Stimulated activated naive CD8-positive, alpha-beta T cell treated with anti-CD3 and anti-CD28 coated beads, Interleukin-15, Interleukin-2, amounts not matched to agents 100 ng/mL and 50 ng/mL, for 24 hours (primary cell): ENCODE results near the gene ATP13A3.
"Not testable (repeated sequence)": the region's sequence is repeated elsewhere in the genome, so short reads cannot be mapped to it uniquely, and the experiment has no call there.

ENCODE experiments used
- H3K27ac Mint-ChIP-seq: one replicate; pipeline ENCODE4 v1.8.0; 2021; ENCODE audit warnings: mild to moderate bottlenecking, mixed read lengths
- H3K27me3 Mint-ChIP-seq: one replicate; pipeline ENCODE4 v1.8.0; 2021; ENCODE audit warnings: mixed read lengths
- H3K36me3 Mint-ChIP-seq: one replicate; pipeline ENCODE4 v1.8.0; 2021; ENCODE audit warnings: low read depth, mixed read lengths
- H3K4me1 Mint-ChIP-seq: one replicate; pipeline ENCODE4 v1.8.0; 2021; ENCODE audit warnings: low read depth, mixed read lengths
- H3K4me3 Mint-ChIP-seq: one replicate; pipeline ENCODE4 v1.8.0; 2021; ENCODE audit warnings: mild to moderate bottlenecking, mixed read lengths
- H3K9me3 Mint-ChIP-seq: one replicate; pipeline ENCODE4 v1.8.0; 2021; ENCODE audit warnings: mixed read lengths

The ATP13A3 gene

DNA sequence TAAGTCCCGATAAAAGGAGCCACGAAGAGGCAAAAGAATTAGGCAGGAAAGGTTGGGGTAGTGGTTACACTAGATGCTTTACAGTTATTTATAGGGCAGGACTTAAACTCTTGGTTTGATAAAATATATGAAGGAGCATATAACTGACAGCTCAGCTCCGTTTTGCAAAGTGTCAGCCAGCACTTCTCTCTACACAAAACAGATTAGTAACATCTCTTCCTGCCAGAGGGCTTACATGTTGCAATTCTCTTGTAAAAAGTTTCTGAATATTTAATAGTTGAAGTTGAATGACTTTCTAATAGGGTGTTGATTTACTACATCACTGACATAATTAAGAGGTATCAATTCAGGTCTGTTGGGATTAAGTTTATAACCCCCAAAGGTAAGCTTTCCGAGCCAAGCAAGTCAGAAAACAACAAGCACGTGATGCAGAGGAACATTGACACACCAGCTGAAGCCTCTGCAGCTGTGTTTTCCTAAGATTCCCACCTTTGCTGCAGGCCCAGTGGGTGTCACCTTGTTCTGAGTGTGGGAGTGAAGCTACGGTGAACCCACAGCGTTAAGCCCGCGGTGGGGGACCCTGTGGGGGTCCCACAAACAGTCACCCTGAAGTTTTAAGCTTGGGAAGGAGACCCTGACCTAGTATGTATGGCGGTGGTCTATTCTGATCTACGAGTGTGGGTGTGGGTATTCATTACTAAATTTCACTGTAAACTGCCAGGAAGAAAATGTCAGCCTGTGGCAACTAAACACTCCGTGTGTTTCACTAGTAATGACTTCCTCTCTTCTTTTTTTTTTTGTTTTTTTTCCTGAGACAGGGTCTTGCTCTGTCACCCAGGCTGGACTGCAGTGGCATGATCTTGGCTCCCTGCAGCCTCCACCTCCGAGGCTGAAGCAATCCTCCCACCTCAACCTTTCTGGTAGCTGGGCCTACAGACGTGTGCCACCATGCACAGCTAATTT is 22.0 kb upstream of the ATP13A3 start:
- H3K4me3 Mint-ChIP-seq = no peak overlapping the region
- H3K27ac Mint-ChIP-seq = no peak overlapping the region
- no peaks in the 10 kb centered on the region for H3K27me3 Mint-ChIP-seq
- H3K4me1 Mint-ChIP-seq = no peaks in the 10 kb centered on the region
- no peaks in the 10 kb centered on the region for H3K9me3 Mint-ChIP-seq
- H3K36me3 Mint-ChIP-seq = no peaks in the 10 kb centered on the region

DNA sequence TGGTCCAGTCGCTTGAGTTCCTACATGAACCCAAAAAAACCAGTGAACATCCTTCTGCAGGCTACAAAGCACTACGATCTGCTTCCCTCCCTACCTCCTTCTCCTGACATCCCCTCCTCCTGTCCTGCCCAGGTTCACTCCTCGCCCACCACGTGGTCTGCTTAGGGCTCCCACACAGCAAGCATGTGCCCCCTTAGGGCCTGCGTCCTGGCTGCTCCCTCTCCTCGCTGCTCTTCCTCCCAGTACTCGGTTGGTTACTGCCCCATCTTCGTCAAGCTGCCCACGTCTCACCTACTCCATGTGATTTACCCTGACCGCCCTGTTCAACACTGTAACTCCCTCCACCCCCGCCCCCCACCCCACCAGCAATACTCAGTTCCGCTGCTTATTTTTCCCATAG is 20.8 kb upstream of the ATP13A3 start:
- Mint-ChIP-seq H3K4me3 (no peak overlapping the region), H3K9me3 (no peaks in the 10 kb centered on the region), H3K27me3 (no peaks in the 10 kb centered on the region), H3K27ac (no peak overlapping the region), H3K36me3 (no peaks in the 10 kb centered on the region), H3K4me1 (no peaks in the 10 kb centered on the region)

DNA sequence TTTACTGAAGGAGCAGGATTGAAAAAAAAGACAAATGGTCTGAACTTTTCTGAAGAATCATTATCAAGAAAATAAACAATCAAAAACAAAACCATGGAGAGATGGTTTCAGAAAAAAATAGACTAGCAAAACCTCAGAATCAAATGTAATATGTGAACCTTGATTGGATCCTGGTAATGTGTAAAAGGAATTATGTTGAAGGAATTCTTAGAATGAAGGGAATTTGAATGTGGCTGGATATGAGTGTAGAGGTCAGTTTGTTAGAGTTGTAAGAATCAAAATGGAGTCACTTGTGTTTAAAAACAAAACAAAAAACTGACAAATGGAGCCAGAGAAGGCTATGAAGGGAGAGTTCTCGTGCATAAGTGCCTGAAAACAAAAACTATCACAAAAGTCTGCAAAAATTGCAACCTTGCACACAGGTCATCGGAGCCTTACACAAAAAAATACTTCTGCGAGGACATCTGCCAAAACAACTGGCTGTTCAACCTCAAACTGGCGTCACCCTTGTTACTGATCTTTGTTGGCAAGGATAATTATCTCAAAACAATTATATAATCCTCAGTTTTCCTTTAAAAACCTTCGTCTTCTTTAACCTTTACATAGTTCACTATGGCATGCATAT is 19.1 kb upstream of the ATP13A3 start:
- Mint-ChIP-seq H3K9me3 (no peaks in the 10 kb centered on the region), H3K4me1 (no peaks in the 10 kb centered on the region), H3K27me3 (no peaks in the 10 kb centered on the region), H3K27ac (no peak overlapping the region), H3K36me3 (no peaks in the 10 kb centered on the region), H3K4me3 (no peak overlapping the region)

DNA sequence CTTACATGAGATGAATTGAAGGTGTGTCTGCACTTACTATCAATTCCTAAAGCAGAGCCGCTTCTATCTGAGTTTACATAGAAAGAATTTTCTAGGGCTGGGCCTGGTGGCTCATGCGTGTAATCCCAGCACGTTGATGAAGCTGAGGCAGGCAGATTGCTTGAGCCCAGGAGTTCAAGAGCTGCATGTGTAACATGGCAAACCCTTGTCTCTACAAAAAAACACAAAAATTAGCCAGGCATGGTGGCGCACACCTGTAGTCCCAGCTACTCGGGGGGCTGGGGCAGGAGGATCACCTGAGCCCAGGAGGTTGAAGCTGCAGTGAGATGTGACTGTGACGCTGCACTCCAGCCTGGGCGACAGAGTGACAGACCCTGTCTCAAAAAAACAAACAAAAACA is 18.1 kb upstream of the ATP13A3 start:
- no peaks in the 10 kb centered on the region for H3K9me3 Mint-ChIP-seq

DNA sequence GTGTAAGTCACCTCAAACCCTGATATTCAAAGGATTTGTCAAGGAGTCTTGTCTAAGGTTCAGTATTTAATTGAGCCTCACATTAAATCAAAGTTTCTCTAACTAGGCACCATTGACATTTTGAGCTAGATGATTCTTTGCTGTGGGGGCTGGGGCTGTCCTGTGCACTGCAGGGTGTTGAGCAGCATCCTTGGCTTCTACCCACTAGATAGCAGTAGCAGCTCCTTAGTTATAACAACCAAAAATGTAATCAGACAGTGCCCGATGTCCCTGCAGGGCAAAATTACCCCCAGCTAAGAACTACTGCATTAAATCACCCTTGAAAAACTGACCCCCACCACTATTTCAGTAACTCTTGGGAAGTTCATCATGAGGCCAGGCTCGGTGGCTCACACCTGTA is 17.3 kb upstream of the ATP13A3 start:
- no peaks in the 10 kb centered on the region for H3K4me1 Mint-ChIP-seq
- H3K36me3 Mint-ChIP-seq = no peaks in the 10 kb centered on the region
- no peak overlapping the region for H3K27ac Mint-ChIP-seq
- H3K9me3 Mint-ChIP-seq = no peaks in the 10 kb centered on the region
- no peaks in the 10 kb centered on the region for H3K27me3 Mint-ChIP-seq
- no peak overlapping the region for H3K4me3 Mint-ChIP-seq

More for the DNA sequence above, 18.1 kb upstream of the ATP13A3 start:
- Mint-ChIP-seq H3K4me3 (no peak overlapping the region), H3K4me1 (no peaks in the 10 kb centered on the region), H3K27me3 (no peaks in the 10 kb centered on the region), H3K36me3 (no peaks in the 10 kb centered on the region), H3K27ac (no peak overlapping the region)

DNA sequence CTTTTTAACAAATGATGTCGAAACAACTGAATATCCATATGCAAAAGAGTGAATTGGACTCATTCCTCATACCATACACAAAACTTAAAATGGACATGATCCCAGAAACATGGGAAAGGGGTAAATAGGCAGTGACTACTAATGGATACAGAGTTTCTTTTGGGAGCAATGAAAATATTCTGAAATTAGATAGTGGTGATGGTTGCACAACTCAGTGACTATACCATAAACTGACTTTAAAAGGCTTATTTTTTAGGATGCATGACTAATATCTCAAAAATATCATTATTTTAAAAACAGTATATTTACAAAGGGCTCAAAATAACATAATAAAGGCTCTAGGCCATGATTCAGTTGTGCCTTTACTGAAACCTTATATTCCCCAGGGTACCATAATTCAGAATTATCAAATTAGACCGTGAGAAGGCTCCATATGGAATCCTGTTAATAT is 16.3 kb upstream of the ATP13A3 start:
- H3K36me3 Mint-ChIP-seq = no peaks in the 10 kb centered on the region
- H3K9me3 Mint-ChIP-seq = no peaks in the 10 kb centered on the region
- no peaks in the 10 kb centered on the region for H3K4me1 Mint-ChIP-seq
- H3K27ac Mint-ChIP-seq = no peak overlapping the region
- H3K27me3 Mint-ChIP-seq = no peaks in the 10 kb centered on the region
- no peak overlapping the region for H3K4me3 Mint-ChIP-seq

DNA sequence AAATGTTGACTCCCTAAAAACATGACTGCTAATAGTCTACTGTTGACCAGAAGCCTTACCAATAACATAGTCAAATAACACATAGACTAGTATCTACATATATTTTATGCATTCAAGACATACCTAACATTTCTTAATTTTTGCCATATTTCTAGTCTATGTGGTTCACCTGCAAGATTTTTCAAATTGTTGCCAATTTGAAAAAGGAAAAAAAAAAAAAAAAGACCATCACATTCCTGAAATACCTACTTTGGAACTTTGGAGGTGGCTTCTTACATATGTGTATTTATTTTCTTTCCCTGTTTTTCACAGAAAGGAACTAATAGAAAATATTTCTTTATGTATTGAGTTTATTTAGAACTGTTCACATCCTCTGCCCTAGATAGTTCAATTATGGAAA is 13.4 kb upstream of the ATP13A3 start:
- H3K27ac Mint-ChIP-seq = no peak overlapping the region
- H3K9me3 Mint-ChIP-seq = no peaks in the 10 kb centered on the region
- H3K4me1 Mint-ChIP-seq = peaks cover 14% of the 10 kb centered on the region
- H3K4me3 Mint-ChIP-seq = no peak overlapping the region
- no peaks in the 10 kb centered on the region for H3K27me3 Mint-ChIP-seq
- no peaks in the 10 kb centered on the region for H3K36me3 Mint-ChIP-seq

DNA sequence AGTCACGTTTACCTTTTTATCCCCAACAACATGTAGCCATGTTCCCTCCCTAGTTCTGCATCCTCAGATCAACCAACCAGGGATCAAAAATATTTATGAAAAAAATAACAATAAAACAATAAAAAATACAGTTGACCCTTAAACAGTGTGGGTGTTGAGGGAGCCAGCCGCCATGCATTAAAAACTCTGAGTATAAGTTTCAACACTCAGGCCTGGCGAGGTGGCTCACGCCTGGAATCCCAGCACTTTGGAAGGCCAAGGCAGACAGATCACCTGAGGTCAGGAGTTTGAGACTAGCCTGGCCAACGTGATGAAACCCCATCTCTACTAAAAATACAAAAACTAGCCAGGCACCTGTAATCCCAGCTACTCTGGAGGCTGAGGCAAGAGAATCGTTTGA is 12.7 kb upstream of the ATP13A3 start:
- not testable (repeated sequence) for H3K27me3 Mint-ChIP-seq, H3K9me3 Mint-ChIP-seq, H3K4me3 Mint-ChIP-seq, H3K36me3 Mint-ChIP-seq, H3K27ac Mint-ChIP-seq
- peaks cover 14% of the 10 kb centered on the region for H3K4me1 Mint-ChIP-seq

DNA sequence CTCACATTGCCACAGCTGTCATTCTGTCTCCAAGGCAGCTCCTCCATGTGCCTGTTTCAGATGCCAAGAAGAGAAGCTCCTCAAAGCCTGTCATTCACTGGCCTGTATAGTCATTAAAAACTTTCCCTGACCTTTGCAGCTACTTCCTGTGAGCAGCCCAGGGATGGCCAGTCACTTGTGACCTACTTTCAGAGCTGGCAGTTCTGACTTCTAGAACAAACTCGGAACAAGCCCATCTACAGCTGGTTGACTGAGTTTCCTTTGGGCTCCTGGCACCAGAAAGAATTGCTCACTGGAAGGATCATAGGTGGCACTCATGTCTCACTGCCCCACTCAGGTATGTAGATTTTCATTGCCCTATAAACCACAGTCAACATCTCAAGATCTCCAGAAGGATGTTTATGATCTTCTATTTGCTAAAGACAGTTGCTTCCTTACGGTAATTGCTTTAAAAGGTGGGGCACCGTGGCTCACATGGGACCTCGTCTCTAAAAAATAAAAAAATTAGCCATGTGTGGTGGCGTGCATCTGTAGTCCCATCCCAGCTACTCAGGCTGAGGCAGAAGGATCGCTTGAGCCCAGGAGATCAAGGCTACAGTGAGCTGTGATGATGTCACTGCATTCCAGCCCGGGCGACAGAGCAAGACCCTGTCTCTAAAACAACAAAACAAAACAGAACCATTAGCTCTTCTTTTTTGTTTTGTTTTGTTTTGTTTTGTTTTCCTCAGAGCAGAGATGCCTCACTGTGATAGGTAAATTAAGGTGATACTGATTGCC is 11.2 kb upstream of the ATP13A3 start:
- no peak overlapping the region for H3K4me3 Mint-ChIP-seq
- H3K27me3 Mint-ChIP-seq = no peaks in the 10 kb centered on the region
- peaks cover 22% of the 10 kb centered on the region for H3K4me1 Mint-ChIP-seq
- H3K27ac Mint-ChIP-seq = no peak overlapping the region
- no peaks in the 10 kb centered on the region for H3K9me3 Mint-ChIP-seq
- no peaks in the 10 kb centered on the region for H3K36me3 Mint-ChIP-seq

DNA sequence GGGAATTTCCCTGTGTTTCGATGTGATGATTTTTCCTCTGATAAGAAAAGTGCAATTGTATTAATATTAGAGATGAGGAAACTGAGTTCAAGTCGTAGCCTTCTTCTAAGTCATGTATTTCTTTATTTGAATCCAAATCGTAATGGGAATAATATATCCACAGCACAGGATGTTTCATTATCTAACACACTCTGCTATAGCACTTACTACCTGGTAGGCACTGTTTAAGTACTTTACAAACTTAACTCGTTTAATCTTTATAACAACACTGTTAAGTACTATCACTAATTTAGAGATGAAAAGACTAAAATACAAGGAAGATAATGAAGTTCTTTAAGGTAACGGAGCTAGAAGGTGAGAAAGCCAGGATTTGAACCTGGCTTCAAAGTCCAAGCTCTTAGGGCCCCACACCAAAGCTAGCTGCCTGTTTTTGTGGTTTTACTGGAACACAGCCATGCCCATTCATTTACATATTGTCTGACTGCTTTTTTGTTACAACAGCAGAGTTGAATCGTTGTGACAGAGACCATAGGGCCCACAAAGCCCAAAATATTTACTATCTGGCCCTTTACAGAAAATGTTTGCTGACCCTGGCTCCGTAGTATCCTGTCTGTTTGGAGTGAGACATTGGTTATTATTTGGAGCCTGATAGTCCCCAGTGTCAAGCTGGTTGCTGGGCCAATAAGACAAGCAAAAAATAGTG is 9.6 kb upstream of the ATP13A3 start:
- Mint-ChIP-seq H3K4me1 (peaks cover 27% of the 10 kb centered on the region), H3K27ac (no peak overlapping the region)

DNA sequence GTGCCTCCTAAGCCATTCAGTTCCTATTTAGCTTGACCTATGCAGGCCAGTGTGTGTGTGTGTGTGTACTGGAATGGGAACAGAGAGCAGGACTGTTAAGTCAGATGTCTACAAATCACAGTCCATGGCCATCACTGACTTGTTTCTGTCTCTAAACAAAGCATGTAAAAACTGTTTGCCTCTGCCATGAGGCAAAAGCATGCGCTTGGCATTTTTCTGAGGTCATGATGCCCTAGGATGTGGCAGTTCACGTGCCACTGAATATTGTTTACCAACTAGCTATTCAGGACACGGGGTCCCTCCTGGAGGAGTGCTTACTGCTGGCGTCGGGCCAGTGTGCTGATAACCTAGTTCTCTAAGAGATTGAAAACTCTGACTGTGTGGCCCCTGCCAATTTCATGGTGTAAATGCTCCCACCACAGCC is 8.2 kb upstream of the ATP13A3 start:
- H3K9me3 Mint-ChIP-seq = no peaks in the 10 kb centered on the region
- H3K27ac Mint-ChIP-seq = no peak overlapping the region
- no peaks in the 10 kb centered on the region for H3K36me3 Mint-ChIP-seq
- no peak overlapping the region for H3K4me3 Mint-ChIP-seq
- H3K27me3 Mint-ChIP-seq = no peaks in the 10 kb centered on the region
- H3K4me1 Mint-ChIP-seq = peaks cover 36% of the 10 kb centered on the region

More for the DNA sequence above, 9.6 kb upstream of the ATP13A3 start:
- H3K27me3 Mint-ChIP-seq = no peaks in the 10 kb centered on the region
- no peak overlapping the region for H3K4me3 Mint-ChIP-seq
- no peaks in the 10 kb centered on the region for H3K36me3 Mint-ChIP-seq
- no peaks in the 10 kb centered on the region for H3K9me3 Mint-ChIP-seq

DNA sequence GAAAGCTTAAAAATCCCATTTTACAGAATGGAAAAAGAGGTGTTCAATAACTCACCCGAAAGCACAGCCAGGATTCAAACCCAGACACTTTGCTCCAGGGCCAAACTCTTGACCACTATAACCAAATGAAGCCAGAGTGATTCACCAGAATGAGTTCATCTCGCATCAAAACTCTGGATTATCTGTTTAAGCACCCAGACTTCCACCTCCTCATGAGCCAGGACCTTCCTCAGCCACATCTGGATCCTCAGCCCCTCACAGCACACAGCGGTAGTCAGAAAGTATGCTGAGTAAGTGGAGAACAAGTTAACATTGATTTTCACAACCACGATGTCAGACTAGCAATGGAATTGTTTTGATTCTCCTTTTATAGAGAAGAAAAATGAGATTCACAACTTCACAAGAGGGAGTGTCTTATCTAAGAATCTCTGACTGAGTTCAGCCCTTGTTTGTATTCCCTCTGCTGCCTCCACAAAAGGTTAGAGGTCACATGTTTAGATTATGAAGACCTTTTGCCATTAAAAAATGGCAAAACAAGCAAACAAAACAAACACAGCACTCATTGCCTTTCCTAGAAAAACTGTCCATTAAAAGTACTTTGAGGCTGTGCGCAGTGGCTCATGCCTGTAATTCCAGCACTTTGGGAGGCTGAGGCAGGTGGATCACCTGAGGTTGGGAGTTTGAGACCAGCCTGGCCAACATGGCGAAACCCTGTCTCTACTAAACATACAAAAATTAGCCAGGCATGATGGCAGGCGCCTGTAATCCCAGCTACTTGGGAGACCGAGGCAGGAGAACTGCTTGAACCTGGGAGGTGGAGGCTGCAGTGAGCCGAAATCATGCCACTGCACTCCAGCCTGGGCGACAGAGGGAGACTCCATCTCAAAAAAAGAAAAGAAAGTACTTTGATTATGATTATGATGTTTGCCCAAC is 7.5 kb upstream of the ATP13A3 start:
- H3K9me3 Mint-ChIP-seq, H3K4me3 Mint-ChIP-seq, H3K27me3 Mint-ChIP-seq, H3K27ac Mint-ChIP-seq, H3K36me3 Mint-ChIP-seq: not testable (repeated sequence)
- H3K4me1 Mint-ChIP-seq = peaks cover 42% of the 10 kb centered on the region

DNA sequence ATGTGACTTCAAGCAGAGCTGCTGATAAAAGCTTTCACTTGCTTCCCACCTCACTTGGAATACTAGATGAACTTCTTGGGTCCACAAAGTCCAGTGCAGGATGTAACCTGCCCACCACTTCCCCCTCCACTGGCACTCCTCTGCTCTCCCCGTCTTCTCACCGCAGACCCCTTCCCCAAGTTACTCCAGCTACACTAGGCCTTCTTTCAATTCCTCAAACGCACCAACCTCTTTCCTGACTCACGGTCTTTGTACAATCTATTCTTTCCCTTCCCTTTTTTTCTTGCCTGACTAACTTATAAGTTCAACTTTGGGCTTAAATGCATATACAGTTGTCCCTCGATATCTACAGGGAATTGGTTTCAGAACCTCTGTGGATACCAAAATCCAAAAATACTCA is 5.2 kb upstream of the ATP13A3 start:
- peaks cover 5% of the 10 kb centered on the region for H3K27me3 Mint-ChIP-seq
- H3K9me3 Mint-ChIP-seq = no peaks in the 10 kb centered on the region
- H3K4me3 Mint-ChIP-seq = no peak overlapping the region
- H3K4me1 Mint-ChIP-seq = peaks cover 60% of the 10 kb centered on the region
- no peak overlapping the region for H3K27ac Mint-ChIP-seq
- no peaks in the 10 kb centered on the region for H3K36me3 Mint-ChIP-seq
